Endothelial cell of umbilical vein (primary cell): ENCODE measurements around the gene SUPT3H.

ENCODE experiments used
- EZH2 ChIP-seq: IDR thresholded peaks from 2 replicates; pipeline ENCODE4 v1.6.1; 2012; ENCODE audit warnings: borderline replicate concordance, low read depth, mild to moderate bottlenecking, moderate library complexity, low read length, inconsistent platforms; ENCODE audit not compliant: severe bottlenecking
- FOS ChIP-seq: IDR thresholded peaks from 2 replicates; pipeline ENCODE4 v1.6.1; 2011; ENCODE audit warnings: mild to moderate bottlenecking, low read length, moderate library complexity, borderline replicate concordance; ENCODE audit not compliant: insufficient read depth
- POLR2A ChIP-seq: IDR thresholded peaks from 2 replicates; pipeline ENCODE4 v1.6.1; 2012; ENCODE audit warnings: low read depth, mild to moderate bottlenecking, control low read depth, low read length
- POLR2AphosphoS5 ChIP-seq: IDR thresholded peaks from 2 replicates; pipeline ENCODE4 v1.6.1; 2012; ENCODE audit warnings: low read depth, mild to moderate bottlenecking, control low read depth, low read length, moderate library complexity; ENCODE audit not compliant: insufficient read depth
- TF ChIP-seq, protein P1 (sequence below), 2 donors: IDR thresholded peaks; 1 replicate in 1 of 2; 2 replicates in 1 of 2; pipeline ENCODE4 v1.5.1; 2011; ENCODE audit warnings: low read length in 2 of 2, mild to moderate bottlenecking in 2 of 2, moderate library complexity in 2 of 2, control low read depth in 1 of 2, inconsistent platforms in 1 of 2, low read depth in 1 of 2; ENCODE audit not compliant: insufficient read depth in 1 of 2; ENCODE audit errors: extremely low read depth in 1 of 2
- TF ChIP-seq, protein P2 (sequence below): IDR thresholded peaks from 2 replicates; pipeline ENCODE4 v1.6.1; 2011; ENCODE audit not compliant: insufficient read depth, insufficient read length

DNA sequence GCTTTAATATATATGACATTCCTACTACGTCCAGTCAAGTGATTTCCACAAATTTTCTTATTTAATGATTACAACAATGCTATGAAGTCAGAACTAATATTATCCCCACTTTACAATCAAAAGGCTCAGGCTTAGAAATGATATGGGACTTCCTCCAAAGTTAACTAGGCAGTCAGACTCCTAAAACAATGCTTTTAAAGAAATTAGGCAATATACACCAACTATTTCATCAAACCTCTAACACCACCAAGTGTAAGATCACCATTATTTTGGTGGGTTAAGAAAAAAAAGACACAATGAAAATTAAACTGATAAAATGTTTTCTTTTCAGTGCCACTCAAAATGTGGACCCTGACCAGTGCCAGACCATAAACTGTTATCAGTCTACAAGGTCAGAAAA lies 305.7 kb downstream of the SUPT3H start:
- TF ChIP-seq, protein P1, sequence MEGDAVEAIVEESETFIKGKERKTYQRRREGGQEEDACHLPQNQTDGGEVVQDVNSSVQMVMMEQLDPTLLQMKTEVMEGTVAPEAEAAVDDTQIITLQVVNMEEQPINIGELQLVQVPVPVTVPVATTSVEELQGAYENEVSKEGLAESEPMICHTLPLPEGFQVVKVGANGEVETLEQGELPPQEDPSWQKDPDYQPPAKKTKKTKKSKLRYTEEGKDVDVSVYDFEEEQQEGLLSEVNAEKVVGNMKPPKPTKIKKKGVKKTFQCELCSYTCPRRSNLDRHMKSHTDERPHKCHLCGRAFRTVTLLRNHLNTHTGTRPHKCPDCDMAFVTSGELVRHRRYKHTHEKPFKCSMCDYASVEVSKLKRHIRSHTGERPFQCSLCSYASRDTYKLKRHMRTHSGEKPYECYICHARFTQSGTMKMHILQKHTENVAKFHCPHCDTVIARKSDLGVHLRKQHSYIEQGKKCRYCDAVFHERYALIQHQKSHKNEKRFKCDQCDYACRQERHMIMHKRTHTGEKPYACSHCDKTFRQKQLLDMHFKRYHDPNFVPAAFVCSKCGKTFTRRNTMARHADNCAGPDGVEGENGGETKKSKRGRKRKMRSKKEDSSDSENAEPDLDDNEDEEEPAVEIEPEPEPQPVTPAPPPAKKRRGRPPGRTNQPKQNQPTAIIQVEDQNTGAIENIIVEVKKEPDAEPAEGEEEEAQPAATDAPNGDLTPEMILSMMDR (IDR thresholded peaks at IDR 0.05; ENCODE audit: extremely low read depth in 1 of 2, insufficient read depth in 1 of 2, low read depth in 1 of 2, low read length in 2 of 2) = no peak
- TF ChIP-seq, protein P2, sequence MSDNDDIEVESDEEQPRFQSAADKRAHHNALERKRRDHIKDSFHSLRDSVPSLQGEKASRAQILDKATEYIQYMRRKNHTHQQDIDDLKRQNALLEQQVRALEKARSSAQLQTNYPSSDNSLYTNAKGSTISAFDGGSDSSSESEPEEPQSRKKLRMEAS = no peak
- TF ChIP-seq EZH2 (no peak), FOS (no peak), POLR2A (no peak), POLR2AphosphoS5 (no peak)
